HEK293 (cell line): ENCODE data around the gene APOBEC2.
A peak's percentile ranks its signal among the peaks of the same experiment; 100 is the strongest.

Experiments
- CTCF ChIA-PET: fragments of 350-600 bp; formaldehyde crosslinking; extraction: SDS; loops from one replicate; lab custom pipeline; 2021; ENCODE audit warnings: antibody characterized with exemption; lab: Yijun Ruan, JAX
- POLR2A ChIA-PET: fragments of 300-600 bp; formaldehyde crosslinking; extraction: SDS; loops from one replicate; lab custom pipeline; 2020; ENCODE audit warnings: antibody characterized with exemption, inconsistent platforms; lab: Yijun Ruan, JAX
- H3K27ac ChIP-seq: fragments of 200-500 bp; sonication (Bioruptor generic); 2 replicates; pipeline ENCODE4 v1.5.1; 2014; ENCODE audit warnings: low read depth, low read length, control low read depth, inconsistent platforms; ENCODE audit errors: extremely low read depth
- H3K36me3 ChIP-seq, 2 experiments: fragments of 200-500 bp in 1 of 2; sonication (Bioruptor generic) in 1 of 2; 1 replicate in 1 of 2; 2 replicates in 1 of 2; pipeline ENCODE4 v1.5.1; 2014 to 2017; ENCODE audit warnings: inconsistent platforms in 2 of 2, low read length in 2 of 2; ENCODE audit not compliant: control insufficient read depth in 2 of 2, insufficient read depth in 1 of 2
- H3K4me1 ChIP-seq: fragments of 200-500 bp; sonication (Bioruptor generic); 2 replicates; pipeline ENCODE4 v1.5.1; 2014; ENCODE audit warnings: mild to moderate bottlenecking, low read length, inconsistent platforms; ENCODE audit not compliant: control insufficient read depth, insufficient read depth
- H3K4me3 ChIP-seq: 2 replicates; pipeline ENCODE4 v1.5.1; 2011; ENCODE audit warnings: low read depth, mild to moderate bottlenecking, control low read depth, low read length, moderate library complexity
- H3K9me3 ChIP-seq: fragments of 200-500 bp; sonication (Bioruptor generic); 2 replicates; pipeline ENCODE4 v1.5.1; 2014; ENCODE audit warnings: low read depth, low read length, inconsistent platforms; ENCODE audit not compliant: control insufficient read depth, insufficient read depth
- EGR2 ChIP-seq: fragments of 450-650 bp; formaldehyde crosslinking; IDR thresholded peaks from 2 replicates; pipeline ENCODE4 v1.5.1; 2016; ENCODE audit warnings: low read depth, missing biosample characterization, missing genetic modification characterization
- MZF1 ChIP-seq: fragments of 450-650 bp; formaldehyde crosslinking; IDR thresholded peaks from 2 replicates; pipeline ENCODE4 v1.5.1; 2017; ENCODE audit warnings: missing biosample characterization, missing genetic modification characterization, borderline replicate concordance
- SP2 ChIP-seq: fragments of 450-650 bp; formaldehyde crosslinking; IDR thresholded peaks from 2 replicates; pipeline ENCODE4 v1.5.1; 2016; ENCODE audit warnings: missing biosample characterization, missing genetic modification characterization
- SP7 ChIP-seq: fragments of 450-650 bp; formaldehyde crosslinking; IDR thresholded peaks from 2 replicates; pipeline ENCODE4 v1.5.1; 2016; ENCODE audit warnings: missing biosample characterization, missing genetic modification characterization
- ZBTB17 ChIP-seq: fragments of 450-650 bp; formaldehyde crosslinking; IDR thresholded peaks from 2 replicates; pipeline ENCODE4 v1.5.1; 2016; ENCODE audit warnings: missing biosample characterization, missing genetic modification characterization
- ZIC2 ChIP-seq: fragments of 450-650 bp; formaldehyde crosslinking; IDR thresholded peaks from 2 replicates; pipeline ENCODE4 v1.5.1; 2016; ENCODE audit warnings: missing biosample characterization, missing genetic modification characterization
- ZNF132 ChIP-seq: fragments of 450-650 bp; formaldehyde crosslinking; IDR thresholded peaks from 2 replicates; pipeline ENCODE4 v1.5.1; 2017; ENCODE audit warnings: missing biosample characterization, missing genetic modification characterization, borderline replicate concordance
- ZNF169 ChIP-seq: fragments of 450-650 bp; formaldehyde crosslinking; IDR thresholded peaks from 2 replicates; pipeline ENCODE4 v1.5.1; 2016; ENCODE audit warnings: missing biosample characterization, missing genetic modification characterization
- ZNF174 ChIP-seq: fragments of 450-650 bp; formaldehyde crosslinking; IDR thresholded peaks from 2 replicates; pipeline ENCODE4 v1.5.0; 2017; ENCODE audit warnings: missing biosample characterization, mild to moderate bottlenecking, missing genetic modification characterization
- ZNF335 ChIP-seq: fragments of 450-650 bp; formaldehyde crosslinking; conservative IDR thresholded peaks from 2 replicates; pipeline ENCODE4 v1.5.1; 2016; ENCODE audit warnings: missing biosample characterization, missing genetic modification characterization
- ZNF391 ChIP-seq: fragments of 450-650 bp; formaldehyde crosslinking; IDR thresholded peaks from 2 replicates; pipeline ENCODE4 v1.5.1; 2016; ENCODE audit warnings: low read depth, missing biosample characterization, missing genetic modification characterization, borderline replicate concordance
- ZNF514 ChIP-seq: fragments of 450-650 bp; formaldehyde crosslinking; IDR thresholded peaks from 2 replicates; pipeline ENCODE4 v1.5.1; 2016; ENCODE audit warnings: missing biosample characterization, missing genetic modification characterization
- TF ChIP-seq, protein P1 (sequence below): fragments of 450-650 bp; formaldehyde crosslinking; IDR thresholded peaks from 2 replicates; pipeline ENCODE4 v1.5.1; 2016; ENCODE audit warnings: missing biosample characterization, missing genetic modification characterization
- TF ChIP-seq, protein P2 (sequence below): fragments of 450-650 bp; formaldehyde crosslinking; IDR thresholded peaks from 2 replicates; pipeline ENCODE4 v1.5.1; 2016; ENCODE audit warnings: missing biosample characterization, missing genetic modification characterization
- TF ChIP-seq, protein P3 (sequence below): fragments of 450-650 bp; IDR thresholded peaks from 2 replicates; pipeline ENCODE4 v1.5.1; 2018; ENCODE audit warnings: missing biosample characterization, mild to moderate bottlenecking, missing genetic modification characterization
- TF ChIP-seq, protein P4 (sequence below): fragments of 450-650 bp; formaldehyde crosslinking; IDR thresholded peaks from 2 replicates; pipeline ENCODE4 v1.5.1; 2017; ENCODE audit warnings: missing biosample characterization, missing genetic modification characterization
- TF ChIP-seq, protein P5 (sequence below): fragments of 450-650 bp; formaldehyde crosslinking; IDR thresholded peaks from 2 replicates; pipeline ENCODE4 v1.5.1; 2016; ENCODE audit warnings: missing biosample characterization, missing genetic modification characterization

Gene APOBEC2

DNA sequence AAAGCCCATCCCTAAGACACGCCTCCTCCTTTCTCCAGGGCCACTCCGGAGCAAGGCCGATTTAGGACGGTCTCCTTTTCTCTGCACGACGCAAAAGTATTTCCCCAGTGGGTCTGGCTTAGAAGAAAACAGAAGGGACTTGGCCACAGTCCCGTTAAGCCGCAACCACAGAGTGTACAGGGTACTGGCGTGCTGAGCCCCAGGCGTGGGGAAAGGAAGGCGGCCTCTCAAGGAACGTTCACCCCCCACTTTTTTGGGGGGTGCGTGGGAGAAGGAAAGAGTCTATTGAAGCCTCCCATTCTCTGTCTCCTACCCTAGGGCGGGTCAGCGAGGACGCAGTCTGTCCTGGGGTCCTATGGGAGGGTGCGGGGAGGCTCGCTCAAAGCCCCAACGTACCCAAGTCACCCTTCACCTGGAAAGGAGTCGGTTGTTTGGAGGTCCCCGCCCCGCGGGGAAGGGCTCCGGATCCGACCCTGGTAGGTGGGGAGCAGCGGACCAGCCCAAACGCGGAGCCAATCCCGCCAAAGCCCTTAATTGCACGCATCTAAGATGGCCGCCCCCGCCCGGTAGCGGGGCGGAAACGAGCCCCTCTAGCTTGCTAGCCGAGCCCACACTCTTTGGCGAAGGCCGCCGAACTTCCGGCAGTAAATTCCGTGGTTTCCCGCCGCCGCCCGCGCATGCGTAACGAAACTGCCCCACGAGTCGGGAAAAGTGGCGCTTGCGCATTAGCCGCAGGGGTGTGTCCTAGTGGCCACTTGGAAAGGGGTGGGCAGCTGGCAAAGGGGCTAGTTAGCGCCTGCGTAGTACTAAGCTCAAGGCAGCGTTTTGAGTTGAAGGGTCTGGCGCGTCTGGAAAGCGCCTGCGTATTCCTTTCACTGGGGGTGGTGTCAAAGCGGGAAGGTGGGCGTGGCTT is 19.2 kb downstream of the APOBEC2 start, which contains the start of gene OARD1 (continued):
- TF ChIP-seq, protein P1, sequence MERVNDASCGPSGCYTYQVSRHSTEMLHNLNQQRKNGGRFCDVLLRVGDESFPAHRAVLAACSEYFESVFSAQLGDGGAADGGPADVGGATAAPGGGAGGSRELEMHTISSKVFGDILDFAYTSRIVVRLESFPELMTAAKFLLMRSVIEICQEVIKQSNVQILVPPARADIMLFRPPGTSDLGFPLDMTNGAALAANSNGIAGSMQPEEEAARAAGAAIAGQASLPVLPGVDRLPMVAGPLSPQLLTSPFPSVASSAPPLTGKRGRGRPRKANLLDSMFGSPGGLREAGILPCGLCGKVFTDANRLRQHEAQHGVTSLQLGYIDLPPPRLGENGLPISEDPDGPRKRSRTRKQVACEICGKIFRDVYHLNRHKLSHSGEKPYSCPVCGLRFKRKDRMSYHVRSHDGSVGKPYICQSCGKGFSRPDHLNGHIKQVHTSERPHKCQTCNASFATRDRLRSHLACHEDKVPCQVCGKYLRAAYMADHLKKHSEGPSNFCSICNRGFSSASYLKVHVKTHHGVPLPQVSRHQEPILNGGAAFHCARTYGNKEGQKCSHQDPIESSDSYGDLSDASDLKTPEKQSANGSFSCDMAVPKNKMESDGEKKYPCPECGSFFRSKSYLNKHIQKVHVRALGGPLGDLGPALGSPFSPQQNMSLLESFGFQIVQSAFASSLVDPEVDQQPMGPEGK = peak; percentile 92
- TF ChIP-seq, protein P2, sequence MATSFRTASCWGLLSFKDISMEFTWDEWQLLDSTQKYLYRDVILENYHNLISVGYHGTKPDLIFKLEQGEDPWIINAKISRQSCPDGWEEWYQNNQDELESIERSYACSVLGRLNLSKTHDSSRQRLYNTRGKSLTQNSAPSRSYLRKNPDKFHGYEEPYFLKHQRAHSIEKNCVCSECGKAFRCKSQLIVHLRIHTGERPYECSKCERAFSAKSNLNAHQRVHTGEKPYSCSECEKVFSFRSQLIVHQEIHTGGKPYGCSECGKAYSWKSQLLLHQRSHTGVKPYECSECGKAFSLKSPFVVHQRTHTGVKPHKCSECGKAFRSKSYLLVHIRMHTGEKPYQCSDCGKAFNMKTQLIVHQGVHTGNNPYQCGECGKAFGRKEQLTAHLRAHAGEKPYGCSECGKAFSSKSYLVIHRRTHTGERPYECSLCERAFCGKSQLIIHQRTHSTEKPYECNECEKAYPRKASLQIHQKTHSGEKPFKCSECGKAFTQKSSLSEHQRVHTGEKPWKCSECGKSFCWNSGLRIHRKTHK (tag by site-specific recombination) = no peak
- TF ChIP-seq MZF1 (tag by site-specific recombination) (peak; percentile 55; the same call in 1 of the 2 replicates), ZNF132 (tag by site-specific recombination) (no peak)

DNA sequence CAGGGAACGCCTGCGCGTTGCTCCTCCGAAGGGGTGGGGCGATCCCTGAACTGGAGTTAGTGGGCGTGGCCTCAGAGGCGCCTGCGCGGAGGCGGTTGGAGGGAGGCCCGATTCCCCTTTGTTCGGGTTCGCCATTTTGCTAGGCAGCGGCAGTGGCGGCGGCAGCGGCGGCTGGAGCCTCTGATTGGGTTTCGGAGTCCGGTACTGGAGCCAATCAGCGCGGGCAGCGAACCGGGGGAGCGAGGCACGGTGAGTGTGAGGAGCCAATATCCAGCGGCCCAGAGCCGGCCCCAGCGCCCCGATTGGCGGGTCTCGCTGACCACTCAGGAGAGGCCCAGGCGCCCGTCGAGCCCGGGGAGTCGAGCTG is 19.8 kb downstream of the APOBEC2 start, which contains the start of gene NFYA:
NFYA (plus strand) TSS at position 139 of the 367 bp plus-strand sequence. CDS start 6,116 bp downstream, outside the sequence.
- peak within 1 kb of the TSS; percentile 94 for H3K27ac ChIP-seq
- TF ChIP-seq, protein P3, sequence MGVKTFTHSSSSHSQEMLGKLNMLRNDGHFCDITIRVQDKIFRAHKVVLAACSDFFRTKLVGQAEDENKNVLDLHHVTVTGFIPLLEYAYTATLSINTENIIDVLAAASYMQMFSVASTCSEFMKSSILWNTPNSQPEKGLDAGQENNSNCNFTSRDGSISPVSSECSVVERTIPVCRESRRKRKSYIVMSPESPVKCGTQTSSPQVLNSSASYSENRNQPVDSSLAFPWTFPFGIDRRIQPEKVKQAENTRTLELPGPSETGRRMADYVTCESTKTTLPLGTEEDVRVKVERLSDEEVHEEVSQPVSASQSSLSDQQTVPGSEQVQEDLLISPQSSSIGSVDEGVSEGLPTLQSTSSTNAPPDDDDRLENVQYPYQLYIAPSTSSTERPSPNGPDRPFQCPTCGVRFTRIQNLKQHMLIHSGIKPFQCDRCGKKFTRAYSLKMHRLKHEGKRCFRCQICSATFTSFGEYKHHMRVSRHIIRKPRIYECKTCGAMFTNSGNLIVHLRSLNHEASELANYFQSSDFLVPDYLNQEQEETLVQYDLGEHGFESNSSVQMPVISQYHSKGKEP (tag by site-specific recombination) = no peak
- TF ChIP-seq SP2 (tag by site-specific recombination) (peak; percentile 69), ZNF335 (tag by site-specific recombination) (no peak), SP7 (tag by site-specific recombination) (no peak), ZIC2 (tag by site-specific recombination) (no peak), ZNF514 (tag by site-specific recombination) (no peak), ZBTB17 (peak; percentile 66), ZNF169 (tag by site-specific recombination) (no peak), ZNF174 (tag by site-specific recombination) (no peak), EGR2 (peak; percentile 46; the same call in 1 of the 2 replicates), ZNF391 (tag by site-specific recombination) (no peak)
- TF ChIP-seq, protein P4, sequence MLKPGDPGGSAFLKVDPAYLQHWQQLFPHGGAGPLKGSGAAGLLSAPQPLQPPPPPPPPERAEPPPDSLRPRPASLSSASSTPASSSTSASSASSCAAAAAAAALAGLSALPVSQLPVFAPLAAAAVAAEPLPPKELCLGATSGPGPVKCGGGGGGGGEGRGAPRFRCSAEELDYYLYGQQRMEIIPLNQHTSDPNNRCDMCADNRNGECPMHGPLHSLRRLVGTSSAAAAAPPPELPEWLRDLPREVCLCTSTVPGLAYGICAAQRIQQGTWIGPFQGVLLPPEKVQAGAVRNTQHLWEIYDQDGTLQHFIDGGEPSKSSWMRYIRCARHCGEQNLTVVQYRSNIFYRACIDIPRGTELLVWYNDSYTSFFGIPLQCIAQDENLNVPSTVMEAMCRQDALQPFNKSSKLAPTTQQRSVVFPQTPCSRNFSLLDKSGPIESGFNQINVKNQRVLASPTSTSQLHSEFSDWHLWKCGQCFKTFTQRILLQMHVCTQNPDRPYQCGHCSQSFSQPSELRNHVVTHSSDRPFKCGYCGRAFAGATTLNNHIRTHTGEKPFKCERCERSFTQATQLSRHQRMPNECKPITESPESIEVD (tag by site-specific recombination) = no peak
- TF ChIP-seq, protein P5, sequence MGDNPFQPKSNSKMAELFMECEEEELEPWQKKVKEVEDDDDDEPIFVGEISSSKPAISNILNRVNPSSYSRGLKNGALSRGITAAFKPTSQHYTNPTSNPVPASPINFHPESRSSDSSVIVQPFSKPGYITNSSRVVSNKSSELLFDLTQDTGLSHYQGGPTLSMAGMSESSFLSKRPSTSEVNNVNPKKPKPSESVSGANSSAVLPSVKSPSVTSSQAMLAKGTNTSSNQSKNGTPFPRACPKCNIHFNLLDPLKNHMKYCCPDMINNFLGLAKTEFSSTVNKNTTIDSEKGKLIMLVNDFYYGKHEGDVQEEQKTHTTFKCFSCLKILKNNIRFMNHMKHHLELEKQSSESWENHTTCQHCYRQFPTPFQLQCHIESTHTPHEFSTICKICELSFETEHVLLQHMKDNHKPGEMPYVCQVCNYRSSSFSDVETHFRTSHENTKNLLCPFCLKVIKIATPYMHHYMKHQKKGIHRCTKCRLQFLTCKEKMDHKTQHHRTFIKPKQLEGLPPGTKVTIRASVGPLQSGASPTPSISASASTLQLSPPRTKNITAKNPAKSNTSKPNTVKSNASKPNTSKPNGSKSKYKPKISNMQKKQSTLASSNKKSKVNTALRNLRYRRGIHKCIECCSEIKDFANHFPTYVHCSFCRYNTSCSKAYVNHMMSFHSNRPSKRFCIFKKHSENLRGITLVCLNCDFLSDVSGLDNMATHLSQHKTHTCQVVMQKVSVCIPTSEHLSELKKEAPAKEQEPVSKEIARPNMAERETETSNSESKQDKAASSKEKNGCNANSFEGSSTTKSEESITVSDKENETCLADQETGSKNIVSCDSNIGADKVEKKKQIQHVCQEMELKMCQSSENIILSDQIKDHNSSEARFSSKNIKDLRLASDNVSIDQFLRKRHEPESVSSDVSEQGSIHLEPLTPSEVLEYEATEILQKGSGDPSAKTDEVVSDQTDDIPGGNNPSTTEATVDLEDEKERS = no peak
- TF ChIP-seq, all 188 proteins: peak for 3
- Histone ChIP-seq H3K4me3 (peak within 1 kb of the TSS; percentile 95), H3K4me1 (0 out of 2 replicates have a peak, but pooled peaks cover 2% of the 10 kb centered on the region), H3K9me3 (no peaks in the 10 kb centered on the region), H3K36me3 (peaks cover 0 to 16% of the 10 kb centered on the region in 2 experiments; a peak in 1 of 3 replicates)
- CTCF ChIA-PET = interaction anchor here (0.6 to 1.3 kb wide), 5 partner anchors 9 to 243 kb away, joined by 3 to 4 read pairs (median 3); no protein-coding TSS in a partner anchor
- POLR2A ChIA-PET = interaction anchor here (0.6 to 1.5 kb wide), 19 partner anchors 9 to 1708 kb away, joined by 3 to 8 read pairs (median 3); partner anchors contain the start of gene TAF8
